ENCODE results near the gene EMX1. TPM values are rescaled to one million over a fixed set of nuclear protein-coding genes. Genes with fewer than 3 reads are reported as not detected.

EMX1 gene
- total RNA-seq, 1 donor from 2014 or later, result not detected

GRCh38 chr2:72887032-72887739 is 30.1 kb upstream of the EMX1 start, which contains the start of gene SPR:
Gene SPR (plus strand): TSS chr2:72887408. CDS start chr2:72887433, 25 bp downstream.
- no peaks in the 10 kb centered on the region for H3K9me3 ChIP-seq
- TF ChIP-seq, protein P1, sequence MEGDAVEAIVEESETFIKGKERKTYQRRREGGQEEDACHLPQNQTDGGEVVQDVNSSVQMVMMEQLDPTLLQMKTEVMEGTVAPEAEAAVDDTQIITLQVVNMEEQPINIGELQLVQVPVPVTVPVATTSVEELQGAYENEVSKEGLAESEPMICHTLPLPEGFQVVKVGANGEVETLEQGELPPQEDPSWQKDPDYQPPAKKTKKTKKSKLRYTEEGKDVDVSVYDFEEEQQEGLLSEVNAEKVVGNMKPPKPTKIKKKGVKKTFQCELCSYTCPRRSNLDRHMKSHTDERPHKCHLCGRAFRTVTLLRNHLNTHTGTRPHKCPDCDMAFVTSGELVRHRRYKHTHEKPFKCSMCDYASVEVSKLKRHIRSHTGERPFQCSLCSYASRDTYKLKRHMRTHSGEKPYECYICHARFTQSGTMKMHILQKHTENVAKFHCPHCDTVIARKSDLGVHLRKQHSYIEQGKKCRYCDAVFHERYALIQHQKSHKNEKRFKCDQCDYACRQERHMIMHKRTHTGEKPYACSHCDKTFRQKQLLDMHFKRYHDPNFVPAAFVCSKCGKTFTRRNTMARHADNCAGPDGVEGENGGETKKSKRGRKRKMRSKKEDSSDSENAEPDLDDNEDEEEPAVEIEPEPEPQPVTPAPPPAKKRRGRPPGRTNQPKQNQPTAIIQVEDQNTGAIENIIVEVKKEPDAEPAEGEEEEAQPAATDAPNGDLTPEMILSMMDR (IDR thresholded peaks at IDR 0.05), result no peak
- H3K27me3 ChIP-seq, result no peaks in the 10 kb centered on the region
- peak within 1 kb of the TSS; percentile 81 to 89 for H3K4me3 ChIP-seq
- DNase-seq (ENCODE audit: low spot score in 2 of 2), result peak in 1 of 2 donors; percentile 88
- H3K4me1 ChIP-seq, result peaks cover 5 to 16% of the 10 kb centered on the region in 2 donors
- intact Hi-C loops (cut with DNase I), result loop anchor here (1.0 to 10.0 kb wide), 4 partner anchors 60 to 1662 kb away; partner anchors contain the start of genes EXOC6B, PAIP2B, RAB11FIP5 and SFXN5
- peaks cover 0 to 4% of the 10 kb centered on the region in 2 donors for H3K36me3 ChIP-seq
- H3K27ac ChIP-seq, result peak within 1 kb of the TSS; percentile 84 to 89

DNA sequence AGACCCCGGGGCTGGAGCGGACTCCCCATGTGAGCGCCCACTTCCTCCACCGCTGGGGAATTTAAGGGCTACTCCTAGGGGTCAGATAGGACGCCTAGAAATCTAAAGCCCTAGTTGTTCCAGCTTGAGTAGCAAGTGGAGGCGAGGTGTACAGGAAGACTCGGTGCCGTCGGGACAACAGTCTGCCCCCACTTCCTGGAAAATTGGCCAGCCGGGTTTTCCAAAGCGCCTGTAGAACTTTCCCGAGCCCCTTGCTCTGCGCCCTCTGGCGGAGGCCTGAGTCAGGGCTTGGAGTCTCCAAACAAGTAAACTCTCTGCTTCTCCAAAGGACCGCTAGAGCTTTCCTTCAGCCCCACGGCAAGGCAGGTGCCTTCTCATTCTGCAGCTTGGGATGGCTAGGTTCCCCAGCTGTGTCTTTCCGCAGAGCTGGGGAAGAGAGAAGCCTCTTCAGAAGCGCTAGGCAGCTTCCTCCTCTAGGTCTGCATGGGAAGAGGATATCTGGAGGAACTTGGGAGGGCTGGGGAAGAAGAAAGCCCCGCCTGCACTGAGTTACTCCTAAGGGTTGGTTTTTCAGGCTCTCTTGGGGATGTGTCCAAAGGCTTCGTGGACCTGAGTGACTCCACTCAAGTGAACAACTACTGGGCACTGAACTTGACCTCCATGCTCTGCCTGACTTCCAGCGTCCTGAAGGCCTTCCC is 29.4 kb upstream of the EMX1 start:
- H3K27ac ChIP-seq, result peak overlapping the region; percentile 84 to 89
- intact Hi-C loops (cut with DNase I), result loop anchor here (1.0 to 10.0 kb wide), 4 partner anchors 61 to 1663 kb away; partner anchors contain the start of genes EXOC6B, PAIP2B, RAB11FIP5 and SFXN5
- no peaks in the 10 kb centered on the region for H3K9me3 ChIP-seq

GRCh38 chr2:72888438-72889202 is 28.7 kb upstream of the EMX1 start:
- Histone ChIP-seq H3K36me3 (peaks cover 0 to 4% of the 10 kb centered on the region in 2 donors), H3K9me3 (no peaks in the 10 kb centered on the region), H3K27ac (no peak overlapping the region), H3K4me3 (peak overlapping the region; percentile 81 to 89), H3K4me1 (peaks cover 5 to 16% of the 10 kb centered on the region in 2 donors), H3K27me3 (no peaks in the 10 kb centered on the region)
- intact Hi-C loops (cut with DNase I), result loop anchor here (5.0 to 10.0 kb wide), 2 partner anchors 224 to 1664 kb away; partner anchors contain the start of genes PAIP2B and RAB11FIP5
- DNase-seq (ENCODE audit: low spot score in 2 of 2), result no peak
- TF ChIP-seq, protein P1 (IDR thresholded peaks at IDR 0.05), result no peak

More for the DNA sequence above, 29.4 kb upstream of the EMX1 start:
- H3K4me1 ChIP-seq, result peaks cover 5 to 16% of the 10 kb centered on the region in 2 donors
- peaks cover 0 to 4% of the 10 kb centered on the region in 2 donors for H3K36me3 ChIP-seq
- H3K27me3 ChIP-seq, result no peaks in the 10 kb centered on the region
- peak overlapping the region; percentile 81 to 89 for H3K4me3 ChIP-seq
- TF ChIP-seq, protein P1 (IDR thresholded peaks at IDR 0.05), result peak; percentile 78 to 96 (median 95)
- peak; percentile 50 to 94 for DNase-seq (ENCODE audit: low spot score in 2 of 2)

- Histone ChIP-seq H3K4me1 (peaks cover 5 to 16% of the 10 kb centered on the region in 2 donors), H3K27me3 (no peaks in the 10 kb centered on the region), H3K27ac (no peak overlapping the region), H3K4me3 (no peak overlapping the region), H3K9me3 (no peaks in the 10 kb centered on the region), H3K36me3 (peaks cover 0 to 4% of the 10 kb centered on the region in 2 donors)
- intact Hi-C loops (cut with DNase I), result loop anchor here (5.0 to 10.0 kb wide), 3 partner anchors 197 to 1665 kb away; partner anchors contain the start of genes PAIP2B and RAB11FIP5
- no peak for DNase-seq (ENCODE audit: low spot score in 2 of 2)
- TF ChIP-seq, protein P1 (IDR thresholded peaks at IDR 0.05), result no peak
These were observed 27.3 kb upstream of the EMX1 start for GRCh38 chr2:72889991-72890390.

Data from ascending aorta (tissue), 2 donors.